SU-DHL-6 (cell line): Measurements from ENCODE around the gene GIMAP5.

Experiments used
- H2AFZ ChIP-seq: fragments of 200-600 bp; sonication (generic); 2 replicates; pipeline ENCODE4 v1.6.1; 2014; ENCODE audit warnings: low read depth, mild to moderate bottlenecking, moderate library complexity, mixed read lengths, antibody characterized with exemption, low read length; ENCODE audit not compliant: severe bottlenecking
- H3F3A ChIP-seq: fragments of 200-600 bp; shearing (Covaris generic); 2 replicates; pipeline ENCODE4 v1.6.0; 2016; ENCODE audit warnings: antibody characterized with exemption, mild to moderate bottlenecking; ENCODE audit not compliant: insufficient read depth
- H3K27ac ChIP-seq: fragments of 200-600 bp; sonication (generic); 2 replicates; pipeline ENCODE4 v1.5.1; 2016; ENCODE audit warnings: low read depth, mild to moderate bottlenecking, low read length, moderate library complexity, mixed read lengths
- H3K27me3 ChIP-seq: fragments of 200-600 bp; sonication (generic), shearing (Covaris generic); 2 replicates; pipeline ENCODE4 v1.6.0; 2014; ENCODE audit warnings: mild to moderate bottlenecking, low read length
- H3K36me3 ChIP-seq: fragments of 200-600 bp; sonication (generic); 2 replicates; pipeline ENCODE4 v1.6.1; 2014; ENCODE audit warnings: mild to moderate bottlenecking, low read length, mixed read lengths
- H3K4me2 ChIP-seq: fragments of 300-600, 200-600 bp; shearing (Covaris generic), sonication (generic); 2 replicates; pipeline ENCODE4 v1.6.0; 2014; ENCODE audit warnings: low read length, low read depth, mild to moderate bottlenecking; ENCODE audit not compliant: poor library complexity, severe bottlenecking
- H3K4me3 ChIP-seq: fragments of 200-600 bp; sonication (generic); 2 replicates; pipeline ENCODE4 v1.5.1; 2014; ENCODE audit warnings: antibody characterized with exemption, low read length, mild to moderate bottlenecking, mixed read lengths; ENCODE audit not compliant: insufficient read depth, poor library complexity, severe bottlenecking
- H3K79me2 ChIP-seq: fragments of 200-600 bp; sonication (generic); 2 replicates; pipeline ENCODE4 v1.6.1; 2014; ENCODE audit warnings: mild to moderate bottlenecking, low read length, moderate library complexity; ENCODE audit not compliant: insufficient read depth
- H3K9ac ChIP-seq: fragments of 200-600 bp; sonication (generic); 2 replicates; pipeline ENCODE4 v1.7.0; 2014; ENCODE audit warnings: mild to moderate bottlenecking, low read length
- H3K9me2 ChIP-seq: fragments of 200-600 bp; sonication (generic); replicated peaks from 2 replicates; pipeline ENCODE4 v1.6.1; 2014; ENCODE audit warnings: low read length; ENCODE audit not compliant: insufficient read depth
- H3K9me3 ChIP-seq: fragments of 200-600 bp; sonication (generic); 2 replicates; pipeline ENCODE4 v1.6.1; 2014; ENCODE audit warnings: low read length, mixed read lengths; ENCODE audit not compliant: insufficient read depth
- H4K20me1 ChIP-seq: fragments of 200-600 bp; sonication (generic); 2 replicates; pipeline ENCODE4 v1.6.1; 2014; ENCODE audit warnings: low read depth, mild to moderate bottlenecking, antibody characterized with exemption, low read length, moderate library complexity, mixed read lengths
- EZH2phosphoT487 ChIP-seq: fragments of 200-600 bp; sonication (generic), shearing (Covaris generic); conservative IDR thresholded peaks from 2 replicates; pipeline ENCODE4 v1.6.1; 2018; ENCODE audit warnings: mild to moderate bottlenecking, antibody characterized with exemption, low read length, moderate library complexity, mixed read lengths
- TF ChIP-seq, protein P1 (sequence below): fragments of 200-600 bp; sonication (generic); IDR thresholded peaks from one replicate; pipeline ENCODE4 v1.5.1; 2017; ENCODE audit warnings: antibody characterized with exemption, mild to moderate bottlenecking, low read length, moderate library complexity; ENCODE audit not compliant: insufficient read depth, poor library complexity, severe bottlenecking

The GIMAP5 gene

GRCh38 chr7:150738591-150739001 lies 1.4 kb downstream of the GIMAP5 start:
- H3K9me3 ChIP-seq, result no peaks in the 10 kb centered on the region
- no peak overlapping the region for H3K27ac ChIP-seq
- no peaks in the 10 kb centered on the region for H3K9me2 ChIP-seq
- TF ChIP-seq EZH2phosphoT487, result no peak
- TF ChIP-seq, protein P1, sequence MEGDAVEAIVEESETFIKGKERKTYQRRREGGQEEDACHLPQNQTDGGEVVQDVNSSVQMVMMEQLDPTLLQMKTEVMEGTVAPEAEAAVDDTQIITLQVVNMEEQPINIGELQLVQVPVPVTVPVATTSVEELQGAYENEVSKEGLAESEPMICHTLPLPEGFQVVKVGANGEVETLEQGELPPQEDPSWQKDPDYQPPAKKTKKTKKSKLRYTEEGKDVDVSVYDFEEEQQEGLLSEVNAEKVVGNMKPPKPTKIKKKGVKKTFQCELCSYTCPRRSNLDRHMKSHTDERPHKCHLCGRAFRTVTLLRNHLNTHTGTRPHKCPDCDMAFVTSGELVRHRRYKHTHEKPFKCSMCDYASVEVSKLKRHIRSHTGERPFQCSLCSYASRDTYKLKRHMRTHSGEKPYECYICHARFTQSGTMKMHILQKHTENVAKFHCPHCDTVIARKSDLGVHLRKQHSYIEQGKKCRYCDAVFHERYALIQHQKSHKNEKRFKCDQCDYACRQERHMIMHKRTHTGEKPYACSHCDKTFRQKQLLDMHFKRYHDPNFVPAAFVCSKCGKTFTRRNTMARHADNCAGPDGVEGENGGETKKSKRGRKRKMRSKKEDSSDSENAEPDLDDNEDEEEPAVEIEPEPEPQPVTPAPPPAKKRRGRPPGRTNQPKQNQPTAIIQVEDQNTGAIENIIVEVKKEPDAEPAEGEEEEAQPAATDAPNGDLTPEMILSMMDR, result no peak
- no peaks in the 10 kb centered on the region for H3K36me3 ChIP-seq
- no peaks in the 10 kb centered on the region for H3K27me3 ChIP-seq
- no peak overlapping the region for H2AFZ ChIP-seq
- H3K79me2 ChIP-seq, result no peaks in the 10 kb centered on the region
- no peak overlapping the region for H3K9ac ChIP-seq
- no peak overlapping the region for H3K4me2 ChIP-seq
- no peak overlapping the region for H3K4me3 ChIP-seq
- no peaks in the 10 kb centered on the region for H3F3A ChIP-seq
- no peaks in the 10 kb centered on the region for H4K20me1 ChIP-seq

GRCh38 chr7:150739033-150739432 lies 1.8 kb downstream of the GIMAP5 start:
- no peaks in the 10 kb centered on the region for H3K27me3 ChIP-seq
- no peak overlapping the region for H3K4me3 ChIP-seq
- no peak overlapping the region for H3K27ac ChIP-seq
- no peaks in the 10 kb centered on the region for H4K20me1 ChIP-seq
- no peaks in the 10 kb centered on the region for H3K9me3 ChIP-seq
- TF ChIP-seq, protein P1, result no peak
- no peak for TF ChIP-seq EZH2phosphoT487
- H3K4me2 ChIP-seq, result no peak overlapping the region
- no peaks in the 10 kb centered on the region for H3K9me2 ChIP-seq
- no peak overlapping the region for H3K9ac ChIP-seq
- no peak overlapping the region for H2AFZ ChIP-seq
- no peaks in the 10 kb centered on the region for H3K79me2 ChIP-seq
- H3F3A ChIP-seq, result no peaks in the 10 kb centered on the region
- H3K36me3 ChIP-seq, result no peaks in the 10 kb centered on the region

DNA sequence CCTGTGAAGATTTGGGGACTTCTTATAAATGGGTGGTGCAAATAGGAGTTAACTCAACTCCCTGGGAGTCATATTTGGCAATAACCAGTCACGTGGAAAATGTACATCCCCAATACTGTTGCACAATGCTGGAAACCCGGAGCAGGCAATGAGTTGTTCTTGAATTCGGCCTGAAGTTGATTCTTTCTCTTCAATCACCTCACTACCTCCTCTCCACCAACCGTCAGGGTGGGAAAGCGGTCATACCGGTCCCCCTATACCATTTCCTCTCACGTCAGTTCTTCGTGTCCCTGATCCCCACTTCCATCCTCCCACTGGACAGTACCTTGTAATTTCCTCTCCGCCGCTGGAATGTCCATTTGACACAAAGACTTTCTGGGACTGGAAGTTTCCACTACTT lies 2.8 kb downstream of the GIMAP5 start:
- no peaks in the 10 kb centered on the region for H4K20me1 ChIP-seq
- H3K27ac ChIP-seq, result no peak overlapping the region
- H3K79me2 ChIP-seq, result no peaks in the 10 kb centered on the region
- no peak overlapping the region for H3K4me3 ChIP-seq
- no peaks in the 10 kb centered on the region for H3F3A ChIP-seq
- no peaks in the 10 kb centered on the region for H3K9me3 ChIP-seq
- TF ChIP-seq, protein P1, result no peak
- TF ChIP-seq EZH2phosphoT487, result no peak
- H3K4me2 ChIP-seq, result no peak overlapping the region
- no peak overlapping the region for H3K9ac ChIP-seq
- H3K9me2 ChIP-seq, result no peaks in the 10 kb centered on the region
- H3K36me3 ChIP-seq, result no peaks in the 10 kb centered on the region
- H2AFZ ChIP-seq, result no peak overlapping the region
- no peaks in the 10 kb centered on the region for H3K27me3 ChIP-seq
